Measurements from ENCODE around the gene PDE7B.

Gene PDE7B

DNA sequence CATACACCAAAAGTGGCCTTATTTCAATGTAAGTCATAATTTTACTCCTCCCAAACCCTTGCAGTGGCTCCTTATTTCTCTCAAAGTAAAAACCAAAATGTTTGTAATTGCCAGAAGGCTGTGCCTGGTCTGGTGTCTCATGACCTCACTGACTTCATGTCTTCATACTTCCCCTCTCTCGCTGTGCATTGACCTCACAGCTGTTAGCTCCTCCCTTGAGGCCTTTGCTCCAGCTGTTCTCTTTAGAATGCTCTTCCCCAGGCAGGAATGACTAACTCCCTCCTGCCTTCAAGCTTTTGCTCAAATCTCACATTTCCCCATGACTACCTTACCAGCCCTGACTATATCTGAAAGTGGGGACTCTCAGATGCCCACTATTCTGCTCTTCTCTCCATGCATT is 315.3 kb downstream of the PDE7B start:
- no peak overlapping the region for H3K4me3 ChIP-seq (replicated peaks in 1 of 2; ENCODE audit: low read depth in 2 of 2, low read length in 2 of 2)
- TF ChIP-seq, protein P1, sequence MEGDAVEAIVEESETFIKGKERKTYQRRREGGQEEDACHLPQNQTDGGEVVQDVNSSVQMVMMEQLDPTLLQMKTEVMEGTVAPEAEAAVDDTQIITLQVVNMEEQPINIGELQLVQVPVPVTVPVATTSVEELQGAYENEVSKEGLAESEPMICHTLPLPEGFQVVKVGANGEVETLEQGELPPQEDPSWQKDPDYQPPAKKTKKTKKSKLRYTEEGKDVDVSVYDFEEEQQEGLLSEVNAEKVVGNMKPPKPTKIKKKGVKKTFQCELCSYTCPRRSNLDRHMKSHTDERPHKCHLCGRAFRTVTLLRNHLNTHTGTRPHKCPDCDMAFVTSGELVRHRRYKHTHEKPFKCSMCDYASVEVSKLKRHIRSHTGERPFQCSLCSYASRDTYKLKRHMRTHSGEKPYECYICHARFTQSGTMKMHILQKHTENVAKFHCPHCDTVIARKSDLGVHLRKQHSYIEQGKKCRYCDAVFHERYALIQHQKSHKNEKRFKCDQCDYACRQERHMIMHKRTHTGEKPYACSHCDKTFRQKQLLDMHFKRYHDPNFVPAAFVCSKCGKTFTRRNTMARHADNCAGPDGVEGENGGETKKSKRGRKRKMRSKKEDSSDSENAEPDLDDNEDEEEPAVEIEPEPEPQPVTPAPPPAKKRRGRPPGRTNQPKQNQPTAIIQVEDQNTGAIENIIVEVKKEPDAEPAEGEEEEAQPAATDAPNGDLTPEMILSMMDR (IDR thresholded peaks at IDR 0.05; ENCODE audit: low read depth, low read length): no peak

DNA sequence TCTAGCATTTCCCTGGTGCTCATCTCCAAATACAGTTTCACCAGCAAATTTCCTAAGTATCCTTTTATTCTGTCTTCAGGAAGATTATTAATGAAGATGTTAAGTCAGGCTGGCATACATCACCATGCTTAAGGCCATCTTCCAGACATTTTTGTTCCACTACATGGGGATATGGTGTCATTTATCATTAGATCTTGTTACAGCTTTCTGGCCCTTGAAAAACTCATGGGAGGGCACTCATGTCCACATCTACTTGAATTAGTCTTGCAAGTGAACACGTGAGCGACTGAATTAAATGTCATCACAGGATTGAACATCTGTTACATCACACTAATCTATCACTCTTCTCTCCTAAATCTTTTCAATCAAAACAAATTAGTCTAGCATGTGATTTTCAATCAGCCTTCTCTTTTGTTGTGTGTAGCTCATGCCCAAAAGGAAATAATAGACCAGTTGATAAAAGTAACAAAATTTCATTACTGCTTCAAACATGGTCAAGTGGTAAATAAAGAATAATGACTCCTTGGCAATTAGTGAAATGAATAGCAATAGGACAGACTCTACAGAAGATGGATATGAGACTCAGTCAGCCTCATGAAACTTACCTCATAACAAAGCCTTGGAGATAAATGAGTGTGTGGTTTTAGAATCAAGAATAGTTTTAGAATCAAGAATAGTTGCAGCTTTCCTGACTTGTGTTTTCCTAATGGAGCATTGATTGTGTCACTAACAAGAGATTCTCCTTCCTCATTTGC is 318.1 kb downstream of the PDE7B start:
- TF ChIP-seq, protein P1 (IDR thresholded peaks at IDR 0.05; ENCODE audit: low read depth, low read length): no peak
- DNase-seq (ENCODE audit: low read depth in 2 of 2): no peak
- H3K4me3 ChIP-seq (replicated peaks in 1 of 2; ENCODE audit: low read depth in 2 of 2, low read length in 2 of 2): no peak overlapping the region

More for the DNA sequence above, 315.3 kb downstream of the PDE7B start:
- DNase-seq (ENCODE audit: low read depth in 2 of 2): peak in 1 of 2 donors; percentile 41

- TF ChIP-seq, protein P1 (IDR thresholded peaks at IDR 0.05; ENCODE audit: low read depth, low read length): no peak
- DNase-seq (ENCODE audit: low read depth in 2 of 2): no peak
- H3K4me3 ChIP-seq (replicated peaks in 1 of 2; ENCODE audit: low read depth in 2 of 2, low read length in 2 of 2): no peak overlapping the region
Observed at GRCh38 chr6:136171231-136171630, 319.7 kb downstream of the PDE7B start.

DNA sequence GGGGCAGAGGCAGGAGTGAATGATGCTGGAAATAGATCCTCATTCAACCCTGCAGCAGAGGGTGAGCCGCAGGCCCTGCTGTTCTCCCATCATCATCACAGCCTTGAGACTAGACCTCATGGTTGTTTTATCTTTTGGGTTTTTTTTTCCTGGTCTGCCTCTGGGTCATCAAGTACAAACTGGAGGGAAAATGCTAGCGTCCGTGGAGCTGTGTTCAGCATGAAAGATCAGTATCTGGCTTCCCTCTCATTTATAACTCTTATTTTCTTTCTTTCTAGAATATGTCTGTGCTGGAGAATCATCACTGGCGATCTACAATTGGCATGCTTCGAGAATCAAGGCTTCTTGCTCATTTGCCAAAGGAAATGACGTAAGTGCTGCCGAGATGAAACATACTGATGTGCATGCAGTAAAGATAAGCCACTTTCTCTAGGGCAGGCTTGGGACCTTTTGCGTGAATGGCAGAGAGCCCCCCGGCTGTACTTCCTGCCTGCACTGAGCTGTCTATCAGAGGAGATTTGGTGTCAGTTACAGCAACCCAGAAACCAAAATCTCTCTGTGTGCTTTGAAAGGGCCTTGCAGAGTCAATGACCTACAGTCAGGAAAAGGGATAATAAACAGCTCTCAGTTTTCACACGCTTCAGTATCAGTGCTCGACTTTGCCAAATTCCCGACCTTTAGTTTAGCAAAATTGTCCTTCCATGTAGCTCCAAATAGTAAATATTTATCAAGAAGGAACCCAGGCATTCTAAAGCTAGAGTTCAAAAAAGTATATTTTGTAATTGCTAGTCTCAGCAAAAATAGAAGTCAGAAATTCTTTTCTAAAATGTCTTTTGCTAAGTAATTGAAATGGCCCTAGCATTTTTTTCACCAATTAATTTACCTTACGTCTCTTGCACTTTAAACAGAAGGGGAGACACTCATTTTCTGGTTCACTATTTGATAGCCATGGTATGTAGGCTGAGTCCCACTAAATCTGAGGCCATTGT is 322.3 kb downstream of the PDE7B start:
- TF ChIP-seq, protein P1 (IDR thresholded peaks at IDR 0.05; ENCODE audit: low read depth, low read length): no peak
- peak; percentile 76 to 85 for DNase-seq (ENCODE audit: low read depth in 2 of 2)

GRCh38 chr6:136174510-136174909 is 323.0 kb downstream of the PDE7B start:
- no peak overlapping the region for H3K4me3 ChIP-seq (replicated peaks in 1 of 2; ENCODE audit: low read depth in 2 of 2, low read length in 2 of 2)
- peak in 1 of 2 donors; percentile 40 for DNase-seq (ENCODE audit: low read depth in 2 of 2)
- TF ChIP-seq, protein P1 (IDR thresholded peaks at IDR 0.05; ENCODE audit: low read depth, low read length): no peak

More for the DNA sequence above, 322.3 kb downstream of the PDE7B start:
- H3K4me3 ChIP-seq (replicated peaks in 1 of 2; ENCODE audit: low read depth in 2 of 2, low read length in 2 of 2): no peak overlapping the region

- H3K4me3 ChIP-seq (replicated peaks in 1 of 2; ENCODE audit: low read depth in 2 of 2, low read length in 2 of 2): no peak overlapping the region
- DNase-seq (ENCODE audit: low read depth in 2 of 2): no peak
- TF ChIP-seq, protein P1 (IDR thresholded peaks at IDR 0.05; ENCODE audit: low read depth, low read length): no peak
Observed at GRCh38 chr6:136175873-136176272, 324.4 kb downstream of the PDE7B start.

Measured in cardiac fibroblast (primary cell).